MM.1S (cell line): Measurements from ENCODE around the gene MAP3K8.
"Not testable (repeated sequence)": the region's sequence is repeated elsewhere in the genome, so short reads cannot be mapped to it uniquely, and the experiment has no call there.

ENCODE experiments used
- DNase-seq: peaks from one replicate; pipeline ENCODE4 v3.0.0-alpha.2; 2015
- H2AFZ ChIP-seq: fragments of 300-600 bp; sonication (generic); 2 replicates; pipeline ENCODE4 v1.6.0; 2016; ENCODE audit warnings: antibody characterized with exemption, low read length
- H3F3A ChIP-seq: fragments of 300-600 bp; sonication (generic); 2 replicates; pipeline ENCODE4 v1.6.1; 2016; ENCODE audit warnings: mild to moderate bottlenecking, antibody characterized with exemption, low read length, moderate library complexity, mixed read lengths; ENCODE audit not compliant: insufficient read depth
- H3K27ac ChIP-seq: fragments of 300-600 bp; sonication (generic); 2 replicates; pipeline ENCODE4 v1.5.1; 2016; ENCODE audit warnings: mild to moderate bottlenecking, low read length
- H3K27me3 ChIP-seq: fragments of 300-600 bp; sonication (generic); replicated peaks from 2 replicates; pipeline ENCODE4 v1.6.0; 2016; ENCODE audit warnings: low read length; ENCODE audit not compliant: insufficient read depth
- H3K36me3 ChIP-seq: fragments of 300-600 bp; sonication (generic); replicated peaks from 2 replicates; pipeline ENCODE4 v1.6.1; 2016; ENCODE audit warnings: mild to moderate bottlenecking, low read length, mixed read lengths; ENCODE audit not compliant: insufficient read depth
- H3K4me1 ChIP-seq: fragments of 300-600 bp; sonication (generic); 2 replicates; pipeline ENCODE4 v1.6.1; 2016; ENCODE audit warnings: low read length, mixed read lengths
- H3K4me2 ChIP-seq: fragments of 300-600 bp; sonication (generic); 2 replicates; pipeline ENCODE4 v1.6.0; 2016; ENCODE audit warnings: low read depth, low read length
- H3K4me3 ChIP-seq: fragments of 300-600 bp; sonication (generic); 2 replicates; pipeline ENCODE4 v1.5.1; 2016; ENCODE audit warnings: low read length, mixed read lengths
- H3K79me2 ChIP-seq: fragments of 300-600 bp; sonication (generic); 2 replicates; pipeline ENCODE4 v1.6.1; 2016; ENCODE audit warnings: mixed run types, low read length, mixed read lengths
- H3K9ac ChIP-seq: fragments of 300-600 bp; sonication (generic); 2 replicates; pipeline ENCODE4 v1.6.1; 2016; ENCODE audit warnings: low read length, mixed read lengths
- H3K9me2 ChIP-seq: fragments of 300-600 bp; sonication (generic); replicated peaks from 2 replicates; pipeline ENCODE4 v1.6.1; 2016; ENCODE audit warnings: mild to moderate bottlenecking, low read length, mixed read lengths; ENCODE audit not compliant: insufficient read depth
- H3K9me3 ChIP-seq: fragments of 300-600 bp; sonication (generic); replicated peaks from 2 replicates; pipeline ENCODE4 v1.6.1; 2016; ENCODE audit warnings: mild to moderate bottlenecking, low read length, mixed read lengths; ENCODE audit not compliant: insufficient read depth
- H4K20me1 ChIP-seq: fragments of 300-600 bp; sonication (generic); 2 replicates; pipeline ENCODE4 v1.6.1; 2016; ENCODE audit warnings: mild to moderate bottlenecking, low read length, moderate library complexity, mixed read lengths; ENCODE audit not compliant: insufficient read depth
- EZH2 ChIP-seq: fragments of 300-600 bp; sonication (generic); optimal IDR thresholded peaks from 2 replicates; pipeline ENCODE3; 2017; ENCODE audit warnings: low read depth, mild to moderate bottlenecking, antibody characterized with exemption, low read length, mixed read lengths
- EZH2phosphoT487 ChIP-seq: fragments of 300-600 bp; sonication (generic); IDR thresholded peaks from 2 replicates; pipeline ENCODE4 v1.6.1; 2018; ENCODE audit warnings: antibody characterized with exemption, low read length
- TF ChIP-seq, protein P1 (sequence below): fragments of 300-600 bp; sonication (generic); IDR thresholded peaks from 2 replicates; pipeline ENCODE4 v1.5.1; 2016; ENCODE audit warnings: antibody characterized with exemption, low read length, mixed read lengths

Gene MAP3K8

DNA sequence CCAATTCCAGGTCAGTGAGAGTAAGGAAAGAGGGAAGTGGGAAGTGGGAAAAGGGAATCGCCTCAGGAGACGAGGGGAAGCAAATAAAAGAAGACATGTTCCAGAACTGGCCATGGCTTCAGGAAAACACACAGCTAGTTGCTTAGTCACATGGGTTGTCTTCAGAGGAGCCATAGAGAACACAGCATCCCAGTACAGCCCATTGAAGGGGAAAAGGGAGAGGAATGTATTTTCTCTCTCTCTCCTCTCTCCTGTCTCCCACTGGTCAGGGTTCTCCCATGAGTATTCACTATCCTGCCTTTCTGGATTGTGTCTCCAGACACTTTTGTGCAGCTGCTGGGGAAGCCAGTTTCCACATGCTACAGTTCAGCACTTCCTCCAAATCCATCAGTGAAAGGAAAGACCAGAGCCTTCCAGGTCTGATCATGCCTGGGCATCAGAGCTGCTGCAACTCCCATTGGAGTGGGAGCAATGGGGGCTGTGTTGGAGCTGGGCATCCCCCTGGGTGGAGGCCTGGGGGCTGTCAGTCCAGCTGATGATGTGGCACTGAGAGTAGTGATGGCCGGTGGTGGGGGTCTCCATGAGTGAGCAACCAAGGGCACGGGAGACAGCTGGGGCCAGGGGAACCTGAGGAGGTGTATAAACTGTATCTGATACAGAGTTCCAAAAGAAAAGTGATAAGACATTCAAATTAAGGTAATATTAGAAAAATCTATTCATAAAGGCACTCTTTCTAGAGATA, 38.6 kb downstream of the MAP3K8 start:
- Histone ChIP-seq H3K9me3 (no peaks in the 10 kb centered on the region), H3K9ac (no peak overlapping the region), H3K27ac (no peak overlapping the region), H3K36me3 (no peaks in the 10 kb centered on the region), H2AFZ (no peak overlapping the region), H3K4me1 (peaks cover 8% of the 10 kb centered on the region), H3K9me2 (no peaks in the 10 kb centered on the region), H4K20me1 (no peaks in the 10 kb centered on the region), H3K27me3 (no peaks in the 10 kb centered on the region), H3F3A (0 out of 2 replicates have a peak, but pooled peaks cover 4% of the 10 kb centered on the region), H3K4me2 (no peak overlapping the region), H3K4me3 (no peak overlapping the region), H3K79me2 (no peaks in the 10 kb centered on the region)
- no peak for DNase-seq
- TF ChIP-seq, protein P1, sequence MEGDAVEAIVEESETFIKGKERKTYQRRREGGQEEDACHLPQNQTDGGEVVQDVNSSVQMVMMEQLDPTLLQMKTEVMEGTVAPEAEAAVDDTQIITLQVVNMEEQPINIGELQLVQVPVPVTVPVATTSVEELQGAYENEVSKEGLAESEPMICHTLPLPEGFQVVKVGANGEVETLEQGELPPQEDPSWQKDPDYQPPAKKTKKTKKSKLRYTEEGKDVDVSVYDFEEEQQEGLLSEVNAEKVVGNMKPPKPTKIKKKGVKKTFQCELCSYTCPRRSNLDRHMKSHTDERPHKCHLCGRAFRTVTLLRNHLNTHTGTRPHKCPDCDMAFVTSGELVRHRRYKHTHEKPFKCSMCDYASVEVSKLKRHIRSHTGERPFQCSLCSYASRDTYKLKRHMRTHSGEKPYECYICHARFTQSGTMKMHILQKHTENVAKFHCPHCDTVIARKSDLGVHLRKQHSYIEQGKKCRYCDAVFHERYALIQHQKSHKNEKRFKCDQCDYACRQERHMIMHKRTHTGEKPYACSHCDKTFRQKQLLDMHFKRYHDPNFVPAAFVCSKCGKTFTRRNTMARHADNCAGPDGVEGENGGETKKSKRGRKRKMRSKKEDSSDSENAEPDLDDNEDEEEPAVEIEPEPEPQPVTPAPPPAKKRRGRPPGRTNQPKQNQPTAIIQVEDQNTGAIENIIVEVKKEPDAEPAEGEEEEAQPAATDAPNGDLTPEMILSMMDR, result no peak
- TF ChIP-seq EZH2phosphoT487 (no peak), EZH2 (no peak)

DNA sequence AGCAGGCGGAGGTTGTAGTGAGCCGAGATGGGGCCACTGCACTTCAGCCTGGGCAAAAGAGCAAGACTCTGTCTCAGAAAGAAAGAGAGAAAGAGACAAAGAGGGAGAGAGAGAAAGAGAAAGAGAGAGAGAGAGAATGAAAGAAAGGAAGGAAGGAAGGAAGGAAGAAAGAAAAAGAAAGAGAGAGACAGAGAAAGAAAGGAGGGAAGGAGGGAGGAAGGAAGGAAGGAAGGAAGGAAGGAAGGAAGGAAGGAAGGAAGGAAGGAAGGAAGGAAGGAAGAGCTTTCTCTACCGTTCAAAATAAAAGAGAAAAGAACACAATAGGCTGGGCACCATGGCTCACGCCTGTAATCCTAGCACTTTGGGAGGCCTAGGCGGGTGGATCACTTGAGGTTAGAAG, 41.5 kb downstream of the MAP3K8 start:
- not testable (repeated sequence) for H2AFZ ChIP-seq, H3K9me2 ChIP-seq, DNase-seq, H3F3A ChIP-seq, H3K4me3 ChIP-seq, H3K36me3 ChIP-seq, H3K79me2 ChIP-seq, H3K4me2 ChIP-seq, H4K20me1 ChIP-seq, H3K9ac ChIP-seq, H3K27me3 ChIP-seq, H3K9me3 ChIP-seq, H3K4me1 ChIP-seq, H3K27ac ChIP-seq

DNA sequence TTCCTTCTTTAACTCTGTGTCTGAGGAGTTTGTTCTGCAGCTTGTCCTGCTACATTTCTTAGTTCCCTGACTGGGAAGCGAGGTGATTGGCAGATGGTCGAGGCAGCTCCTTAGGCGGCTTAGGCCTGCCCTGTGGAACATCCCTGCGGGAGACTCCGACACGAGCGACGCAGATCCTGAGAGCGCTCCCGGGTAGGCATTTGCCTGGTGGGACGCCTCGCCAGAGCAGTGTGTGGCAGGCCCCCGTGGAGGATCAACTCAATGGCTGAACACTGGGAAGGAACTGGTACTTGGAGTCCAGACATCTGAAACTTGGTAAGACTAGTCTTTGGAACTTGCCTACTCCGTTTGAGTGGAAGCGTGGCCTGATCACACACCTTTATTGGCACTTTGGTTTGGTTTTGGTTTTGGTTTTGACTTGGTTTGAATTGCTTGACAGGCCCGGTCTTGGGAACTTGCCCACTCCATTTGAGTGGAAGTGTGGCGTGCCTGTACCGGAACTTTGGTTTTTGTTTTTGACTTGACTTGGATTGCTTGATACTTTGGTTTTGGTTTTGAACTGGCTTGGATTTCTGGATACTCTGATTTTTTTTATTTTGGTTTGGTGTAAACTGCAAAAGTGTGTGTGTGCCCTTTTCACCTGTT, 42.6 kb downstream of the MAP3K8 start:
- no peaks in the 10 kb centered on the region for H3K9me3 ChIP-seq
- no peaks in the 10 kb centered on the region for H3K36me3 ChIP-seq
- no peaks in the 10 kb centered on the region for H3F3A ChIP-seq
- H3K9ac ChIP-seq, result no peak overlapping the region
- H3K9me2 ChIP-seq, result no peaks in the 10 kb centered on the region
- no peak for DNase-seq
- H3K4me3 ChIP-seq, result no peak overlapping the region
- no peak overlapping the region for H2AFZ ChIP-seq
- H3K27me3 ChIP-seq, result no peaks in the 10 kb centered on the region
- no peaks in the 10 kb centered on the region for H3K4me1 ChIP-seq
- no peak overlapping the region for H3K4me2 ChIP-seq
- no peaks in the 10 kb centered on the region for H4K20me1 ChIP-seq
- H3K27ac ChIP-seq, result no peak overlapping the region
- TF ChIP-seq EZH2, result no peak
- no peak for TF ChIP-seq EZH2phosphoT487
- TF ChIP-seq, protein P1, result no peak
- H3K79me2 ChIP-seq, result no peaks in the 10 kb centered on the region

DNA sequence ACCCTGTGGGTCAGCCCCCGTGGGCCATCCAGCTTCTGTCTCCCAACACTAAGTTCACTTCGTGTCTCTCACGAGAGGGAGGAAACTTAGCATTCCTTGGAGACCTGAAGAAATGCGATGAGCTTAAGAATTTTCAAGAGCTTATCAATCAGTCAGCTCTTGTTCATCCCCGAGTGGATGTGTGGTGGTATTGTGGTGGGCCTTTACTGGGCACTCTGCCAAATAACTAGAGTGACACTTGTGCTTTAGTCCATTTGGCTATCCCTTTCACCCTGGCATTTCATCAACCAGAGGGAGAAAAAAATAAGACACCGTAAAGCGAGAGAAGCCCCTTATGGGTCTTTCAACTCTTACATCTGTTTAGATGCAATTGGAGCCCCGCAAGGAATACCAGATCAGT, 45.5 kb downstream of the MAP3K8 start:
- H3K27me3 ChIP-seq, H3K4me3 ChIP-seq, H4K20me1 ChIP-seq, H3K4me1 ChIP-seq, H3K4me2 ChIP-seq, H3K36me3 ChIP-seq, H2AFZ ChIP-seq, H3K9me2 ChIP-seq, H3F3A ChIP-seq, H3K27ac ChIP-seq, H3K9me3 ChIP-seq, DNase-seq, H3K79me2 ChIP-seq, H3K9ac ChIP-seq: not testable (repeated sequence)
